HepG2 (cell line): ENCODE data around the gene TOP2A. TPM values are rescaled to one million over a fixed set of nuclear protein-coding genes. Genes with fewer than 3 reads are reported as not detected.
A peak's percentile ranks its signal among the peaks of the same experiment; 100 is the strongest.

Experiments
- ATAD3A ChIP-seq: sonication (generic); formaldehyde crosslinking; IDR thresholded peaks from 2 replicates; pipeline ENCODE4 v1.4.0; 2020; ENCODE audit warnings: missing genetic modification reagents
- ETV6 ChIP-seq: sonication (generic); formaldehyde crosslinking; conservative IDR thresholded peaks from 2 replicates; pipeline ENCODE4 v1.4.0; 2020; ENCODE audit warnings: missing genetic modification reagents
- GMEB1 ChIP-seq: sonication (generic); formaldehyde crosslinking; IDR thresholded peaks from 2 replicates; pipeline ENCODE4 v1.5.1; 2020; ENCODE audit warnings: missing genetic modification reagents, mild to moderate bottlenecking, borderline replicate concordance
- MTA1 ChIP-seq: sonication (generic); formaldehyde crosslinking; IDR thresholded peaks from 2 replicates; pipeline ENCODE4 v1.4.0; 2020; ENCODE audit warnings: missing genetic modification reagents, mild to moderate bottlenecking, borderline replicate concordance
- NONO ChIP-seq, 2 experiments: fragments of 450-650 bp in 1 of 2; sonication (generic) in 1 of 2; formaldehyde crosslinking in 1 of 2; IDR thresholded peaks in 1 of 2; conservative IDR thresholded peaks in 1 of 2; 2 replicates each; pipeline versions ENCODE4 v1.6.1 to v1.8.0; 2017 to 2022; ENCODE audit warnings: mild to moderate bottlenecking in 1 of 2, missing genetic modification reagents in 1 of 2, moderate library complexity in 1 of 2
- PRDM15 ChIP-seq: sonication (generic); formaldehyde crosslinking; IDR thresholded peaks from 2 replicates; pipeline ENCODE4 v1.4.0; 2020; ENCODE audit warnings: missing genetic modification reagents
- SP5 ChIP-seq: IDR thresholded peaks from 2 replicates; pipeline ENCODE4 v1.6.1; 2016; ENCODE audit warnings: low read depth, borderline replicate concordance
- TFAP4 ChIP-seq: sonication (generic); IDR thresholded peaks from 2 replicates; pipeline ENCODE4 v1.6.1; 2016; ENCODE audit warnings: low read depth, borderline replicate concordance
- ZBTB21 ChIP-seq: sonication (generic); formaldehyde crosslinking; IDR thresholded peaks from 2 replicates; pipeline ENCODE4 v1.4.0; 2020; ENCODE audit warnings: missing genetic modification reagents
- ZBTB34 ChIP-seq: sonication (generic); formaldehyde crosslinking; IDR thresholded peaks from 2 replicates; pipeline ENCODE4 v1.8.0; 2022; ENCODE audit warnings: mild to moderate bottlenecking, missing genetic modification reagents
- ZFP1 ChIP-seq: IDR thresholded peaks from 2 replicates; pipeline ENCODE4 v1.6.1; 2016
- ZNF235 ChIP-seq: sonication (generic); formaldehyde crosslinking; IDR thresholded peaks from 2 replicates; pipeline ENCODE4 v1.8.1; 2023; ENCODE audit warnings: mild to moderate bottlenecking, missing genetic modification reagents, borderline replicate concordance
- ZNF256 ChIP-seq: sonication (generic); formaldehyde crosslinking; conservative IDR thresholded peaks from 2 replicates; pipeline ENCODE4 v1.4.0; 2020; ENCODE audit warnings: missing genetic modification reagents
- ZNF431 ChIP-seq: sonication (generic); formaldehyde crosslinking; IDR thresholded peaks from 2 replicates; pipeline ENCODE4 v1.9.0; 2022; ENCODE audit warnings: missing genetic modification reagents, low read depth, mild to moderate bottlenecking, borderline replicate concordance
- ZNF800 ChIP-seq: sonication (generic); formaldehyde crosslinking; IDR thresholded peaks from 2 replicates; pipeline ENCODE4 v1.4.0; 2020; ENCODE audit warnings: missing genetic modification reagents
- polyA plus RNA-seq, 8 experiments: library from polyadenylated mRNA; depleted of rRNA in 3 of 8; stranded (reverse) in 7 of 8; unstranded in 1 of 8; fragments of >200 nt; fragmentation: Illumina TruSeq in 4 of 8; extraction: Trizol in 4 of 8; gene quantifications; 2 replicates each; pipeline versions ENCODE4 v1.2.1 to v1.2.3, GENCODE V29; 2011 to 2016; ENCODE audit warnings: low read depth in 4 of 8, missing spikeins in 1 of 8, mixed read lengths in 1 of 8; ENCODE audit not compliant: insufficient read depth in 1 of 8
- total RNA-seq, 5 experiments: library from RNA; depleted of rRNA; stranded (reverse); fragments of >200 nt; fragmentation: Illumina TruSeq; extraction: Trizol; gene quantifications; 2 replicates each; pipeline ENCODE4 v1.2.3, GENCODE V29; 2016; ENCODE audit warnings: low read depth in 1 of 5

Gene TOP2A
- total and polyA plus RNA-seq, 2 of the 13 experiments (the other 11 are each of a cell fraction or from before 2014, with no cell fraction given), result 108 to 327 TPM

- no peak for TF ChIP-seq ATAD3A (CRISPR knock-in tag)
- peak; percentile 79; the same call in 1 of the 2 replicates for TF ChIP-seq MTA1 (CRISPR knock-in tag)
- TF ChIP-seq PRDM15 (CRISPR knock-in tag), result peak; percentile 63; the same call in 1 of the 2 replicates
- no peak for TF ChIP-seq TFAP4
- TF ChIP-seq ZFP1 (CRISPR knock-in tag), result 0 out of 2 replicates have a peak, but pooled peaks have one; percentile 27
- TF ChIP-seq ETV6 (CRISPR knock-in tag), result peak; percentile 80; the same call in 1 of the 2 replicates
- no peak for TF ChIP-seq ZBTB21
- peak; percentile 86; the same call in 1 of the 2 replicates for TF ChIP-seq ZNF235 (CRISPR knock-in tag)
- TF ChIP-seq ZBTB34, result 0 out of 2 replicates have a peak, but pooled peaks have one; percentile 19
- TF ChIP-seq ZNF256 (CRISPR knock-in tag), result peak; percentile 61; the same call in 1 of the 2 replicates
- TF ChIP-seq NONO (IDR thresholded peaks at IDR 0.05), result no peak
- TF ChIP-seq NONO (CRISPR knock-in tag; conservative IDR thresholded peaks at IDR 0.05), result peak; percentile 92
- TF ChIP-seq GMEB1 (CRISPR knock-in tag), result 0 out of 2 replicates have a peak, but pooled peaks have one; percentile 28
- TF ChIP-seq SP5 (CRISPR knock-in tag), result no peak
- peak; percentile 99; the same call in 1 of the 2 replicates for TF ChIP-seq ZNF800 (CRISPR knock-in tag)
- TF ChIP-seq ZNF431 (CRISPR knock-in tag), result peak; percentile 57; the same call in 1 of the 2 replicates
These were observed 25.7 kb upstream of the TOP2A start, which contains the start of gene IGFBP4 (continued) for GRCh38 chr17:40443196-40443987.
